GM12878 (cell line): Measurements from ENCODE around the gene TCP11L1.

ENCODE experiments used
- CREB1 ChIP-seq: IDR thresholded peaks from 2 replicates; pipeline ENCODE4 v1.6.1; 2012; ENCODE audit warnings: low read depth, mild to moderate bottlenecking, inconsistent platforms
- EP300 ChIP-seq, 2 experiments: fragments of 150-350 bp in 1 of 2; IDR thresholded peaks; 2 replicates each; pipeline ENCODE4 v1.6.1; 2011 to 2012; ENCODE audit warnings: low read depth in 2 of 2, low read length in 2 of 2, borderline replicate concordance in 1 of 2, improper control_type of control experiment in 1 of 2, inconsistent platforms in 1 of 2; ENCODE audit not compliant: control insufficient read depth in 1 of 2
- ETV6 ChIP-seq, 2 experiments: fragments of 450-650 bp in 1 of 2; IDR thresholded peaks in 1 of 2; conservative IDR thresholded peaks in 1 of 2; 2 replicates each; pipeline ENCODE4 v1.6.1; 2014; ENCODE audit warnings: antibody characterized with exemption in 1 of 2, borderline replicate concordance in 1 of 2, low read depth in 1 of 2, mild to moderate bottlenecking in 1 of 2, moderate library complexity in 1 of 2
- EZH2 ChIP-seq: IDR thresholded peaks from 2 replicates; pipeline ENCODE4 v1.6.1; 2012; ENCODE audit warnings: low read depth, mild to moderate bottlenecking, control low read depth, inconsistent platforms, low read length, borderline replicate concordance; ENCODE audit not compliant: control insufficient read depth
- FOXM1 ChIP-seq: IDR thresholded peaks from 2 replicates; pipeline ENCODE4 v1.6.1; 2012; ENCODE audit warnings: low read depth, mild to moderate bottlenecking, inconsistent platforms, low read length, moderate library complexity
- MAX ChIP-seq: IDR thresholded peaks from 2 replicates; pipeline ENCODE4 v1.6.1; 2012; ENCODE audit warnings: low read depth, low read length, improper control_type of control experiment
- MEF2A ChIP-seq: IDR thresholded peaks from 2 replicates; pipeline ENCODE4 v1.6.1; 2011; ENCODE audit warnings: low read depth, mild to moderate bottlenecking, low read length, moderate library complexity; ENCODE audit not compliant: insufficient read depth
- MXI1 ChIP-seq: fragments of 150-350 bp; IDR thresholded peaks from 2 replicates; pipeline ENCODE4 v1.6.1; 2011; ENCODE audit warnings: low read depth, mild to moderate bottlenecking, inconsistent platforms, low read length, improper control_type of control experiment
- NFIC ChIP-seq: IDR thresholded peaks from 2 replicates; pipeline ENCODE4 v1.6.1; 2012; ENCODE audit warnings: low read depth, mild to moderate bottlenecking, inconsistent platforms, low read length, moderate library complexity
- POLR2A ChIP-seq: IDR thresholded peaks from 2 replicates; pipeline ENCODE4 v1.6.1; 2011; ENCODE audit warnings: low read depth, mild to moderate bottlenecking, low read length
- RAD51 ChIP-seq: fragments of 450-650 bp; IDR thresholded peaks from 2 replicates; pipeline ENCODE4 v1.6.1; 2016; ENCODE audit warnings: moderate library complexity, mild to moderate bottlenecking, inconsistent platforms
- RELA ChIP-seq: fragments of 450-650 bp; IDR thresholded peaks from 2 replicates; pipeline ENCODE4 v1.8.0; 2014; ENCODE audit warnings: borderline replicate concordance; ENCODE audit not compliant: partially characterized antibody
- SIX5 ChIP-seq: IDR thresholded peaks from 2 replicates; pipeline ENCODE4 v1.6.1; 2011; ENCODE audit warnings: mild to moderate bottlenecking, low read depth, low read length, moderate library complexity; ENCODE audit not compliant: severe bottlenecking
- YY1 ChIP-seq: IDR thresholded peaks from 2 replicates; pipeline ENCODE4 v1.6.1; 2011; ENCODE audit warnings: low read depth, mild to moderate bottlenecking, low read length

- no peak for TF ChIP-seq RAD51
- no peak for TF ChIP-seq SIX5
- TF ChIP-seq RELA = no peak
- no peak for TF ChIP-seq NFIC
- no peak for TF ChIP-seq MAX
- no peak for TF ChIP-seq ETV6 (conservative IDR thresholded peaks at IDR 0.05 in 1 of 2, IDR thresholded peaks at IDR 0.05 in 1 of 2; ENCODE audit: borderline replicate concordance in 1 of 2, low read depth in 1 of 2)
- TF ChIP-seq EZH2 = no peak
- TF ChIP-seq MXI1 = no peak
- no peak for TF ChIP-seq FOXM1
- TF ChIP-seq CREB1 = no peak
- TF ChIP-seq YY1 = no peak
- no peak for TF ChIP-seq MEF2A
- TF ChIP-seq EP300 (IDR thresholded peaks at IDR 0.05; ENCODE audit: borderline replicate concordance in 1 of 2, control insufficient read depth in 1 of 2, low read depth in 2 of 2, low read length in 2 of 2) = no peak
- no peak for TF ChIP-seq POLR2A
Measured at GRCh38 chr11:33045551-33046255, 6.3 kb downstream of the TCP11L1 start.
